ENCODE data around the gene PNPT1. TPM values are rescaled to one million over a fixed set of nuclear protein-coding genes. Genes with fewer than 3 reads are reported as not detected.

The PNPT1 gene
- total RNA-seq, 6 experiments from 2014 or later = 22.5 to 31.5 (median 25.8) TPM

DNA sequence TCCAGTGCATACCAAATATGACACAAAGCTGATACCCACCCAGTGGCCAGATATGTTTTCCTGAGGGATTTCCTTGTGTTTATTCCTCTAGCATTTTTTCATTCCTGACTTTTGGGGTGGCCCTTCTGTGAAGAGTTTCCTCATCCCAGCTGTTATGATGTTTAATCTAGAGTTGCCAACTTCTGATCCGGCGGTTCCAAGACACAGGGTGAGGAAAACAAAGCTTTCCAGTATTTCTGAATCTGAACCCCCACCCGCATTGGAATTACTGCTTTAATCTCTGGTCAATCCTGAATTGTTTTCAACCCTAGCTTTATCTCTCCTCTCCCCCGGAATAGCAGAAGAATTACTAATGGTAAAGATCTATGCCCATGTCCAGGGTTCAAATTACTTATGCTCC is 39.2 kb upstream of the PNPT1 start:
- TF ChIP-seq, protein P1, sequence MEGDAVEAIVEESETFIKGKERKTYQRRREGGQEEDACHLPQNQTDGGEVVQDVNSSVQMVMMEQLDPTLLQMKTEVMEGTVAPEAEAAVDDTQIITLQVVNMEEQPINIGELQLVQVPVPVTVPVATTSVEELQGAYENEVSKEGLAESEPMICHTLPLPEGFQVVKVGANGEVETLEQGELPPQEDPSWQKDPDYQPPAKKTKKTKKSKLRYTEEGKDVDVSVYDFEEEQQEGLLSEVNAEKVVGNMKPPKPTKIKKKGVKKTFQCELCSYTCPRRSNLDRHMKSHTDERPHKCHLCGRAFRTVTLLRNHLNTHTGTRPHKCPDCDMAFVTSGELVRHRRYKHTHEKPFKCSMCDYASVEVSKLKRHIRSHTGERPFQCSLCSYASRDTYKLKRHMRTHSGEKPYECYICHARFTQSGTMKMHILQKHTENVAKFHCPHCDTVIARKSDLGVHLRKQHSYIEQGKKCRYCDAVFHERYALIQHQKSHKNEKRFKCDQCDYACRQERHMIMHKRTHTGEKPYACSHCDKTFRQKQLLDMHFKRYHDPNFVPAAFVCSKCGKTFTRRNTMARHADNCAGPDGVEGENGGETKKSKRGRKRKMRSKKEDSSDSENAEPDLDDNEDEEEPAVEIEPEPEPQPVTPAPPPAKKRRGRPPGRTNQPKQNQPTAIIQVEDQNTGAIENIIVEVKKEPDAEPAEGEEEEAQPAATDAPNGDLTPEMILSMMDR (IDR thresholded peaks at IDR 0.05) = no peak
- Mint-ChIP-seq H3K36me3 (ENCODE audit: low read depth) (no peaks in the 10 kb centered on the region), H3K27ac (peak overlapping the region; percentile 18; the same call in 1 of the 2 replicates), H3K27me3 (ENCODE audit: insufficient read depth) (no peaks in the 10 kb centered on the region), H3K9me3 (no peaks in the 10 kb centered on the region), H3K4me1 (ENCODE audit: low read depth) (peaks cover 28% of the 10 kb centered on the region), H3K4me3 (no peak overlapping the region; the same call in 1 of the 2 replicates)
- DNase-seq = no peak

DNA sequence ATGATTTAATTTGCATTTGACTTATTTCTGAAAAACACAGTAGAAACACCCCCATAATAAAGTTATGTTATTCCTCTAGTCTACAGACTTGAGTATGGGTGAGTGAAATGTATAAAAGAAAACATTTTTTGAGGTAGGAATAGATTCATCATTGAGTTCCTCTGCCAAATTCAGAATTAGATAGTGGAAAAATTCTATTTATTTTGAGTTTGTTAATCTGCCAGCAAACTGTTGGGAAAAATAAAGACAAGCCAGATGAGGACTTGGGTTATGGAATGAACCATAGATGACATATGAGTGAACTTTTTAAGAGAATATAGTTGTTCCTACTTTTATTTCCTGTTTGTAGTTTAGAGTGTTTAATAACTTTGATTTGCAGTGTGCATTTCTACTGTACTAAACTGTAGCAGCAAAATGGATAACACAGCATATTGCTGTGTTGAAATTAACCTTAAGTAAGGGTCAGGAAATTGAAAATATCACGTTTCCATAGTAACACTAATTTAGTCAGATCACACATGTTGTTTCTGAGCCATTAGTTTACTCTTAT is 35.6 kb upstream of the PNPT1 start:
- Mint-ChIP-seq H3K4me1 (ENCODE audit: low read depth) (peaks cover 20% of the 10 kb centered on the region), H3K36me3 (ENCODE audit: low read depth) (no peaks in the 10 kb centered on the region), H3K27ac (no peak overlapping the region), H3K4me3 (no peak overlapping the region), H3K27me3 (ENCODE audit: insufficient read depth) (peaks cover 2% of the 10 kb centered on the region), H3K9me3 (no peaks in the 10 kb centered on the region)
- DNase-seq = no peak
- TF ChIP-seq, protein P1 (IDR thresholded peaks at IDR 0.05) = no peak

DNA sequence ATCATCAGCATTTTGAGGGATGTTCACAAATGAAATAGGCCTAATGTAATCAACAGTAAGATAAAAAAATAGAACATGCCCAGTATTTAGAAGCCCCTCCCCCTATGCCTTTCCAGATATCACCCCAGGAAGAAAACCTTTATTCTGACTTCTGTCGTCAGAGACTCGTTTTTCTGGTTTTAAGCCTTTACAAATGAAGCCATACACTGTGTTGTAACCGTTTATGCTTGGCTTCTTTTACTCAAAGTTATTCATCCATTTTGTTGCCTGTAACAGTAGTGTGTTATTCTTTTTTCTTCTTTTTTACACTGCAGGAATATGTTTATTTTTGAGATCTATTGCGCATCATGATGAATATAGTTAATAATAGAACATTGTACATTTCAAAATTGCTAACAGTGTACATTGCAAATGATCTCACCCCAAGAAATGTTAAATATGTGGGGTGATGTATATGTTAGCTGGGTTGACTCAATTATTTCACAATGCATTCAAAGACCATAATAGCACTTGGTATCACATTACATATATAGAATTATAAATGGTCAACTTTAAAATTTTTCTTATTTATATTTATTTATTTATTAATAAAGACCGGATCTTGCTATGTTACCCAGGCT is 28.1 kb upstream of the PNPT1 start:
- no peaks in the 10 kb centered on the region for H3K36me3 Mint-ChIP-seq (ENCODE audit: low read depth)
- peaks cover 41% of the 10 kb centered on the region for H3K4me1 Mint-ChIP-seq (ENCODE audit: low read depth)
- TF ChIP-seq, protein P1 (IDR thresholded peaks at IDR 0.05) = no peak
- peak overlapping the region; percentile 48; the same call in 1 of the 2 replicates for H3K27ac Mint-ChIP-seq
- peaks cover 4% of the 10 kb centered on the region for H3K27me3 Mint-ChIP-seq (ENCODE audit: insufficient read depth)
- H3K9me3 Mint-ChIP-seq = no peaks in the 10 kb centered on the region
- H3K4me3 Mint-ChIP-seq = peak overlapping the region; percentile 17
- DNase-seq = no peak

DNA sequence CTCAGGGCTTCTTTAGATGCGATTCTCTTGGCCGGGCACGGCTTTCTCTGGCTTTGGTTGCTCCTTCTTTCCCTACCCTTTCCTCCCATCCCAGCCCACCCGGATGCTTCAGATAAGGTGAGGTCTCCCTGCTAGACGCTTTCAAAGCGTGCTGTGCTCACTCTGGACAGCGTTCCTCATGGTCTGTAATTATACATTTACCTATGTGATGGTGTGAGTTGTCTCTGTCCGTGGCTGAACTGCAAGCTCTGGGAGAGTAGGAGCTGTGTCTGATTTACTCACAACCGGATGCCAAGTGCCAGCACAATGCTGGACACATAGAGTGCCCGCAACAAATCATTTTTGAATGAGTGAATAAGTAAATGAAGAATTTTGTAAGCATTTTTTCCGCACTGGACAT is 26.8 kb upstream of the PNPT1 start:
- Mint-ChIP-seq H3K4me1 (ENCODE audit: low read depth) (peaks cover 42% of the 10 kb centered on the region), H3K27me3 (ENCODE audit: insufficient read depth) (peaks cover 2% of the 10 kb centered on the region), H3K36me3 (ENCODE audit: low read depth) (no peaks in the 10 kb centered on the region), H3K4me3 (no peak overlapping the region), H3K9me3 (no peaks in the 10 kb centered on the region), H3K27ac (no peak overlapping the region)
- no peak for DNase-seq
- TF ChIP-seq, protein P1 (IDR thresholded peaks at IDR 0.05) = no peak

DNA sequence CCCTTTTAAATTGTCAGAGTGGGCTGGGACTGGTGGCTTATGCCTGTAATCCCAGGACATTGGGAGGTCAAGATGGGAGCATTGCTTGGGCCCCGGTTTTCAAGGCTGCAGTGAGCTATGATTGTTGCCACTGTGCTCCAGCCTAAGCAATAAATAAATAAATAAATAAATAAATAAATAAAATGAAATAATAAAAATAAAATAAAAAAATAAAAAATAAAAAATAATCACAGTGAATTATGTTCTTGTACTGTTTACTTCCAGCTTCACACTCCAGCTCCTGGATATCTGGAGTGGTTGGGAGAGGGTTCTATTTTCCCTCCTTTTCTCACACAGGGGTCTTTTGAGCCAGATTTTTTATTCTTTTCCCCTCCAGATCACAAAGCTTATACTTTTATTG is 26.2 kb upstream of the PNPT1 start:
- Mint-ChIP-seq H3K9me3 (no peaks in the 10 kb centered on the region), H3K36me3 (ENCODE audit: low read depth) (no peaks in the 10 kb centered on the region), H3K4me1 (ENCODE audit: low read depth) (peaks cover 42% of the 10 kb centered on the region), H3K4me3 (no peak overlapping the region), H3K27ac (no peak overlapping the region; the same call in 1 of the 2 replicates), H3K27me3 (ENCODE audit: insufficient read depth) (peaks cover 2% of the 10 kb centered on the region)
- TF ChIP-seq, protein P1 (IDR thresholded peaks at IDR 0.05) = no peak
- no peak for DNase-seq

Data from HFFc6 (cell line).